ENCODE results near the gene SERPINH1.

The SERPINH1 gene

GRCh38 chr11:75562048-75562835 lies at the start of gene SERPINH1:
TSS of gene SERPINH1 (plus strand) at chr11:75562253. CDS start at chr11:75566350, 4,097 bp downstream.
- peak; percentile 2 for DNase-seq

DNA sequence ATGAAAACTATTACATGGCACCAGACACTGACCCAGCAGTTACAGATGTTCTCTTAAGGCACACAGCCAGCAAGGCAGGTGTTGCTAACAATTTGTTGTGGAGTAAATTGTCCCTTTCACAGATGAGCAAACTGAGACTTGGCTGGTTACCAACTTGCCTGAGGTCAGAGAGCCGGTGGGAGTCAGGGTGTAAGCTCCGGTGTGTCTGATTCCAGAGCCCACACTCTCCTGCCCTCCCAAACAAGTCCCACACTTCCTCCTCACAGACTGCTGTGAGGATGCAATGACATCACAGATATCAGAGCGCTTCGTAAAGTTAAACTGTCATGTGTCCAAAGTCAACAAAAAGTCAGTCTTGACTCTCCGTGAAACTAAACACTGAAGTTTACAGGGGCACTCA lies 48.8 kb upstream of the SERPINH1 start:
- no peak for DNase-seq

GRCh38 chr11:75514596-75514995 lies 47.5 kb upstream of the SERPINH1 start:
- no peak for DNase-seq

DNA sequence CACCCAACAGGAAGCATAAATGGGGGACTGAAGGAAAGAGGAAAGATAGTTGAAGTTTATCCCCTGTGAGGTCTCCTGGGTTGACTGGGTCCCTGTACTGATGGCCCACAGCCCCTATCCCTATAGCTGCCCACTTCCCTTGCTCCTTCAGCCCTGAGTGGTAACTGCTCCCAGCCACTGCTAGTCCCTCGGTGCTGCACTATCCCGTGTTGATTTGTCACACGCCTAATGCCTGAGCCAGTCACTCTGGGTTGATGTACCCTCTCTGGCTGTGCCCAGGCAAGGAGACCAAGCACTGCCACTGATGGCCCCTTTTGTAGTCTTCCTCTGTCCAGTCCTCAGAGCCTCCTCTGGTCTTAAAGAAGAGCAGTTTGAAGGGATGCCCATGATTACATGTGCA lies 45.9 kb upstream of the SERPINH1 start:
- no peak for DNase-seq

GRCh38 chr11:75516886-75517285 lies 45.2 kb upstream of the SERPINH1 start:
- DNase-seq = no peak

- no peak for DNase-seq
Measured at GRCh38 chr11:75518204-75518549, 43.9 kb upstream of the SERPINH1 start.

DNA sequence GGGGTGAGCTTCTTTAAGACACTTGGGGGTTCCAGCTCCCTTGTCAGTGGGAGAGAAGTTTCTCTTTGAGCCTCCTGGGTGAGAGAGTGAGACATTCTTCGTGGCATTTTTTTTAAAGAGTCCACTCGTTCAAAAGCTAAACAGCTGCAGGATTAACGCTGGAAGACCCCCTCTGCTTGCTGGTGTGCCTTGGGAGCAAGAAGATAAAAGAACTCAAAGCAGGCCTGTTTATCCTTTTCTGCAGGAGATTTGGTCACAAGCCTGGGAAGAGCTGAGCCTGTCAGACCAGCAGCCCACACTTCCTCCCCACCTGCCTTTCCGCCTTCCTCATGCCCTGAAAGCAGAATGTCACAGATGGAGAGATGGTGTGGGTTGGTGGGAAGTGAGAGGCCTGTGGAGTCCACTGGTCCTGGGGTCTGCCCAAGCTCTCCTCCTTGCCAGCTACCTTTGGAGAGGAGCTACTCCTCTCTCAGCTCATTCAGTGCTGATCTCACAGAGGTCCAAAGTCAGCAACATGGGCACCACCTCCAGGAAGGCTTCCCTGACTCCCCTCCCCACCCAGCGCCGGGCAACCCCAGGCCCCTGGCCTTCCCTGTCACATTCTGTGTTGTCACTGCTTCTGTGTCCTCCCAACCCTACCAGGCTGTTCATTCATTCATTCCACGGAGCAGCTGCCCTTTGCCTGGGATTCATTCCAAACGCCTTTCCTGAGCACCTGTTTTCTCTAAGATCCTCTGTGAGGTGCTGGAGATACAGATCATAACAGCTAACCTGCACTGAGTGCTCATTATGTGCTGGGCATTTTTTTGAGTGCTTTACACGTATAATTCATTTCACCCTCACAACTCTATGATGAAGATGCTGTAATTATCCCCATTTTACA lies 43.0 kb upstream of the SERPINH1 start:
- DNase-seq = no peak

- no peak for DNase-seq
Measured at GRCh38 chr11:75520688-75521087, 41.4 kb upstream of the SERPINH1 start.

DNA sequence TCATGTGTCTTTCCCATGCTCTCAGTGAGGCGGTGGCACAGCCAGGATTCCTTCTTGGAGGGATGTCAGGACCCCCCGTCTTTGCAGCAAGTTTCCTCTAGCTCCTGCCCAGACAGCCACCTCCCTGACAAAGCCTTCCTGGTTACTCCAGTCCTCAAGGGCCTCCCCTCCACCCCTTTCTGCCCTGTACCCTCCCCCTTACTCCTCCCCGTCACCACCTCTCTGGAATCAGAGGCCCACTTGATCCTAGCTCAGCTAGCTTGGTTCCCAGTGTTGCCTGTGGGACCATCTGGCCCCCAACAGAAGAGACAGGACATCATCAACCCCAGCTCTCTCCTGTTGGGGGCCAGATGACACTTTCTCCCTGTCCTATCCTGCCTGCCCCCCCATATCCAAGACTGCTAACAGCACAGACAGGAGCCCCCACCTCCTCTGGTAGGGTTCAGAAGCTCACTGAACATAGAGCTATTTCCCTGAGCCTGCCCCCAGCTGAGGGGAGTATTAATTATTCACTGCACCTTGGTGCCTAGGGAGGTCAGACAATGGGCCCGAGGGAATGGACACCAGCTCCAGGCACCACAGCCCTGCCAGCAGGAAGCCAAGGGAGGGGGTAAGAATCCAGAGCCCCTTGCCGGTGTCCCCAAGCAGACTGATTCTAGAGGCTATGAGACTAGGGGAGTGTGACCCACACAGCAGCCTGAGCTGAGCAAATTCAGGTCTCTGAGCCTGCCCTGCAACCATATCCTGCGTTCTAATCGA lies 39.6 kb upstream of the SERPINH1 start:
- DNase-seq = no peak

DNA sequence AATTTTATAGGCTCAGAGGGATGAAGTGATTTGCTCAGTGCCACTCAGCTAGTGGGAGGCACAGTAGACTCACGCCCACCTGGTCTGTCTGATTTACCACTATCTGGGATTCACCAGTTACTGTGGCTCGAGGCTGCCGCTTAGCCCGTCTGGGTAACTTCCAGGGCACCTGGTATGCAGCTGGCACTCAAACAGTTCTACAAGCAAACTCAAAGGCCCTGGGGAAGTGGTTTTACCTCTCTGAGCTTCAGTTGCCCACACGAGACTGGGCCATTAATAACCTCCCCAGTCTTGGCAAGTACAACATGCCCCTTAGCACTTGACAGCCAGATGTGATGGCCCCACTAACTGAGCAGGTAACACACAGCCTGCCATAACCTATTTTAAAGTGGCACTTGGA lies 38.9 kb upstream of the SERPINH1 start:
- no peak for DNase-seq

DNA sequence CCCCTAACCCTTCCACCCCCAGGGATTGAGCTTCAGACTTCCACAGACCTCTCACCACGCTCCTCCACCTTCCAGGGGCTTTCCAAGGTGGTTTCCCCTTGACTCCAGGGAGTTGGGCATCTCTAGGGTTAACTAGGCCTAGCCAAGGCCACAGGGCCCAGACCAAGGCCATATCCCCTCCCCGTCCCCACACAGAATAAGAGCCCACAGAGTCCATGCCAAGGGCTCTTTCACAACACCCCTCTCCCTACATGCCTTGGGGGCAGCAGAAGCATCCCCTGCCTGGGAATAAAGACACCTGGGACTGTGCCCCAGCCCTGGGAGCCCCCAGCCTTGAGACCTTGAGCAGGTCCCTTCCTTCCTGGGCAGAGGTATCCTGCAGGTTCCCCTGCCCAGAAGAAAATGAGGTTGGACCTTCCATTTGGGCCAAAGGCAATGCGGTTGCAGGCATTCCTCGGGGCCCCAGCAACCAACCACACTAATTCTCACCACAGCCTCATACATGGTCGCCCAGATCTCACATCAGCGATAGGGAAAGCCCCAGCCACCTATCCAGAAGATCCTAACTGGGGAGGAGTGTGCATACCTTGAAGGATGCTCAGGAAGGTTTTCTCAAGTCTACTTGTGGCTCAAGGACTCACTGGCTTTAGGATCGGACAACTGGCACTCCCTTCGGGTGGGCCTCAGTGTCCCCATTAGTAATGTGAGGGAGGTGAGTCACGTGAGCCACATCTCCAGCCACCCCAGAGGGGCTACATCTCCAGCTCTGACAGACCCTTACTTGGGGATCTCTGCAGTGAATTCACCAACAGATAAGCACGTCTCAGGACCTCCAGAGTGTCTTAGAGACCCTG lies 38.0 kb upstream of the SERPINH1 start:
- no peak for DNase-seq

DNA sequence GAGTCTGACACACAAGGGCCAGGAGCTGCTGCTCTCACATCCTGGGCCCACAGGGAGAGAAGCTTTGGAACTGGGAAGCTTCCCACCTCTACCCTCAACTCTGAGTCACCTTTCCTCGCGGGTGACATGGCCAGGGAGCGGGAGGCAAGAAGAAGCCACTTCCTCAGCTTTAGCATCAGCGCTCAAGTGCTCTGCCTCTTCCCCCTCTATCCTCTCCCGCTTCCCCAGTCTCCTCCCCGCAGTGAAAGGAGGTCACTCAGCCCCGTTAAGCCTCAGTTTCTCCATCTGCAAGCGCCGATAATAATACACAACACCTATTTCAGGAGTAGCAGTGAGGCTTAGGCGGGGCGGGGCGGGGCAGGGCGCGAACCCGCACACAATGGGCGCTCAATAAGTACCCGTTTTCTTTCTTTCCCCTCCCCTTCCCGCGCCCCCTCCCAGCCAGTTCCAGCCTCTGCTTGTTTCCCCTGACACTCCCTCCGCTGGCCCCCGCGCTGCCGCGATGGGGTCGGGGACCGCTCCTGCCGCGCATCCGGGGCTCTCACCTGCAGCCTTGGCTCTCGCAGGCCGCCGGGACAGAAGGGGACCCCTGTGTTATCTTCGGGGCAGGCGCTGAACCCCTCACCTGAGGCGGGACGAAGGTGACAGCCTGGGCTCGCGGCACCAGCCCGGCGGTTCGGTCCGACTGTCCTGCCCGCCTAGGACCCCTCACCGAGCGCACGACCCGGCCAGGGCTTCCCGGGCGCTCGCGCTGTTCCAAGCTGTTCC lies 37.2 kb upstream of the SERPINH1 start:
- no peak for DNase-seq

DNA sequence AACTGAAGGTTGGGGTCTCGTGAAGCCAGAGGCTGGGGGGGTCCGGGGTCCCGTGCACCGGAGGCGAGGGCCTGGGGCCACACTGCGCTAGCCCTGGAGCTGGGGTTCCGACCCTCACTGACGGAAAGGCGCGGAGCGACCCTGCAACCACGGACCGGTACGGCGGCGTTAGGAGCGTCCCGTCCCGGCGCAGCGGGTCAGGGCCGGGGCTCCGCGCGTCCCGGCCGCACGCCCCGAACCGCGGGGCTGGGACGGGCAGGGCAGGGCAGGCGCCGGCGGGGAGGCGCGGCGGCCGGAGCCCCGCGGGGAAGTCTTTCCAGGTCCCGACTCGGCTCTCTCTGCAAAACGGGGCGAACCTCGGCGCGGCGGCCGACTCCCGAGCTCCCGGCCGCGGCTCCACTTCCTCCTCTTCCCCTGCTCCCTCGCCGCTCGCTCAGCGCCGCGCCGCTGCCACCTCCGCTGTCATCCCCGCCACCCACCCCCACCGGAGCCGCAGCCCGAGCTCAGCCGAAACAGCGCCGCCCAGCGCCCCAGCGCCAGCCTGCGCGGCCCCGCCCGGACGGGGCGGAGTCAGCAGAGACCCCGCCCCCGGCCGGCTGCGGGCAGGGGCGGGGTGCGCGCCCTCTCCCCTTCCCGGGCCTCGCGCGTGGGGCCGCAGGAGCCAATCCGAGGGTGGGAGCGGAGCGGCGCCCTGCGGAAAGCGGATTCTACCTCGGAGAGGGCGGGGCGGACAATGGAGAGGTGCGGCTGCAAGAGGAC lies 36.4 kb upstream of the SERPINH1 start, which contains the start of gene GDPD5:
GDPD5 (minus strand) TSS at position 509 of the 759 bp plus-strand sequence. CDS start 48,206 bp downstream, outside the sequence.
- DNase-seq = peak; percentile 42

- no peak for DNase-seq
Measured at GRCh38 chr11:75526192-75526541, 35.9 kb upstream of the SERPINH1 start.

- no peak for DNase-seq
Measured at GRCh38 chr11:75527130-75527529, 34.9 kb upstream of the SERPINH1 start.

DNA sequence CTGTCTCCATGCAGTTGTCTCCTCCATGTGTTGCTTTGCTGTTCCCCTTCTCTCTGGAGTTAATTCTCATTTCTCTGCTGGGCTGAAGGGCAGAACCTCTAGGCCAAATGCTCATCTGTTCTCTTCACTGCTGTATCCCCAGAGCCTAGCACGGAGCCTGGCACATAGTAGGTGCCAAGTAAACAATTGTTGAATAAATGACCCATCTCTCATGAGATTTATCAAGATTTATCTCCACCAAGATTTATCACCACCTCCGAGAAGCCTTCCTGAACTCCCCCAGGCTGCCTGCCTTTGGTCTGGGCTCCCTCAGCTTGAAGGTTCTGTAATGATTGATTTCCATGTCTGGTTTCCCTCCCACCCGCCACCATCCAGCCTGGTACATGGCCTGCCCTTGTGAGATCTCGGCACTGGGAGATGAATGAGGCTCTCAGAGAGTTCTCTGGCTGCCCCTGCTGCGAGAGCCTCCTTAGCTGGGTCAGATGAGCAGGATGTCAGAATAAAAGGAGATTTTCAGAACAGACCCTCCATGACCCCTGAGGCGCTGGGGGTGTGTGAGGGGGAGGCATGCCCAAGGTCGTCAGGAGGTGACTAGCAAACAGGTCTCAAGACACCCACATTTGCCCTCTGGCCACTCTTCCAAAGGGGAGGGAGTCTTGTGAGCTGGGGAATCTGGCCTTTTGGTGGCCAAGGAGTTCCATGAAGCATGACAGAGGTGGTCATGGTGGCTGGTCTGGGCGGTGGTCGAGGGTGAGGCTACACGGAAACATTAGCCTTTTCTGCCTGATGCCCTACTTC lies 33.9 kb upstream of the SERPINH1 start:
- no peak for DNase-seq

DNA sequence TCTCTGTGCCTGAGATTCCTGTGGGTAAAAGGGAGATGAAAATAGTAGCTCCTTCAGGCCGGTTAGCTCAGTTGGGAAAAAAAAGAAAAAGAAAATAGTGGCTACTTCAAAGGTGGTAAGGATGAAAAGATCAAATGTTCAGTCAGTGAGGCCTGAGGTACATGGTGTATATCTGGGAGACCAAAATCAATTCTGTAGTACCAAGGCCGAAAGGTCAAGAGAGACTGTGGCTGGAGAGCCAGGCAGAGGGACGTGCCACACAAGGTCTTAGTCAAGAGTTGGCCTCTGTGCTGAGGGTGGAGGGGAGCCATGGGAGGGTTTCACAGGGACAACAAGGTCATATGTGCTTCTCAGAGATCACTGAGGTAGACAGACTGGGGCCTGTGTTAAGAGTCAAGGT lies 31.5 kb upstream of the SERPINH1 start:
- no peak for DNase-seq

DNA sequence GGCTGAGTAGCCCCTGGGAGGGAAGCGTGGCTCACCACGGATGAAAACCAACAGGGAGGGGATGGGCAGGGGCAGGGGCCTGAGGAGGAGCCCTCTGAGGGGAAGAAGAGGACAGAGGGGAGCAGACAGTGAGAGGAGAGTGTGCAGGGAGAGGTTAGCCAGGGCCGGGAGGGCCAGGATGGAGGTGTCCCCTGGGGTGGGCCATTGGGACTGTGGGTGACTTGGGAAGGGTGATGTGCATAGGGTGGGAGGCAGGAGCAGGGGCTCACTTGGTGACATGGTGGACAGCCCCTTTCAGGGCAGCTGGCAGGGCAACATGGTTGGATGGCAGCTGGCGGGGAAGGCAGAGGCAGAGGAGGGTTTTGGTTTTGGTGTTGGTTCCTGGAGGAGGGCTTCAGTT lies 30.7 kb upstream of the SERPINH1 start:
- no peak for DNase-seq

DNA sequence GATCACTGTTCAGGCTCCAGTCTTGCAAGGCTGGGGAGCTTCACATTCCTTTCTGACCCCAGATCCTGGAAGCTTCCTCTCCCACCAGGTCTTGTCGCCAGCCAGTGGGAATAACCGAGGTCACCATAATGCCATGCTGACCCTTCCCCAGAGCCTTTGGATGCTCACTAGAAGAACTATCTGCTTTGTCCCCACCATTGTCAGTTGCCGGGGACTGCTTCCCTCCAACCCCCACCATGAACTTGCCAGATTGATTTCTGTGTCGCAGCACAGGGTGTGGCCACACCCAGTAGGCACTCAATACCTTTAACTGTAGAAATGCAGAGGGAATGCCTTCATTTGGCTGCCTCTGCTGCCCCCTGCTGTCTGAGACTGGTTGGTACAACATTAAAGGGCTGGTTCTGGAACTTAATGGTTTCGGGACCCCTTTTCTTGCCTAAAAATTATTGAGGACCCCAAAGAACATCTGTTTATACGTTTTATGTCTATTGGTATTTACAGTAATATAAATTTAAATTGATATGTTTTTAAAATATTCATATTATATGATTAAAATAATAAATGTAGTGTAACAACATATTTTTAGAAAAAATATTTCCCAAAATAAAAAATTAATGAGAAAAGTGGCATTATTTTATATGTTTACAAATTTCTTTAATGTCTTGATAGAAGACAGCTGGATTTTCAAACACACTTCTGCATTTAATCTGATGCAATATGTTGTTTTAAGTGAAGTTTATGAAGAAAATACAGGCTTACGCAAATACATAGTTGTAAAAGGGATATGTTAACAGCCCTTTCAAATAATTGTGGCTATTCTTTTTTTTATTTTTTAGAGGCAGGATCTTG lies 29.6 kb upstream of the SERPINH1 start:
- DNase-seq = peak; percentile 7

Data from NCI-H1436 treated with DMSO at 0.1 percent for 48 hours (cell line).